ENCODE measurements around the gene LACTBL1.

GRCh38 chr1:22971161-22971560, 1.5 kb downstream of the LACTBL1 start:
- TF ChIP-seq CTCF (IDR thresholded peaks at IDR 0.05) = no peak
- TF ChIP-seq POLR2A (IDR thresholded peaks at IDR 0.05) = no peak

Data from uterus (tissue), 2 donors.